Thyroid gland (tissue), 4 donors: ENCODE data around the gene APC2. TPM values are rescaled to one million over a fixed set of nuclear protein-coding genes. Genes with fewer than 3 reads are reported as not detected.

ENCODE experiments used
- DNase-seq, 2 donors: peaks; one replicate each; pipeline ENCODE4 v3.0.0-alpha.2; 2019
- H3K27ac ChIP-seq, 3 donors: fragments of 200-600 bp; sonication (generic); 1 replicate in 2 of 3; 2 replicates in 1 of 3; pipeline ENCODE4 v1.5.1; 2016 to 2019; ENCODE audit warnings: mild to moderate bottlenecking in 1 of 3, moderate library complexity in 1 of 3
- H3K27me3 ChIP-seq: fragments of 200-600 bp; sonication (generic); one replicate; pipeline ENCODE4 v1.5.1; 2019
- H3K36me3 ChIP-seq, 2 donors: fragments of 200-600 bp; sonication (generic); one replicate each; pipeline ENCODE4 v1.5.1; 2016 to 2019
- H3K4me1 ChIP-seq, 2 donors: fragments of 200-600 bp; sonication (generic); one replicate each; pipeline ENCODE4 v1.5.1; 2017 to 2019
- H3K4me3 ChIP-seq, 3 donors: fragments of 200-600 bp; sonication (generic); replicated peaks in 1 of 3; 1 replicate in 2 of 3; 2 replicates in 1 of 3; pipeline ENCODE4 v1.5.1; 2016; ENCODE audit warnings: mild to moderate bottlenecking in 1 of 3
- H3K9me3 ChIP-seq: fragments of 200-600 bp; sonication (generic); one replicate; pipeline ENCODE4 v1.5.1; 2017
- CTCF ChIP-seq, 6 experiments: fragments of 200-600 bp in 3 of 6; fragments of 450-650 bp in 3 of 6; sonication (generic) in 3 of 6; IDR thresholded peaks; one replicate each; pipeline ENCODE4 v1.5.1; 2016 to 2019; ENCODE audit warnings: antibody characterized with exemption in 6 of 6, mild to moderate bottlenecking in 2 of 6, inconsistent platforms in 1 of 6, moderate library complexity in 1 of 6
- POLR2A ChIP-seq, 2 donors: fragments of 450-650 bp; IDR thresholded peaks; one replicate each; pipeline ENCODE4 v1.6.1; 2017; ENCODE audit warnings: antibody characterized with exemption in 2 of 2, mild to moderate bottlenecking in 2 of 2, moderate library complexity in 1 of 2
- WGBS, 2 donors: methylation state at CpG; one replicate each; pipeline ENCODE4 v1.1.5; 2017; 5-methylcytosine and 5-hydroxymethylcytosine counted together
- intact Hi-C: fragments of 100-400 bp; cut with DNase I; formaldehyde crosslinking; loops from one replicate; pipeline ENCODE4 v1.15.1; 2023
- total RNA-seq, 4 donors: library from RNA; depleted of rRNA; stranded (reverse); fragments of >200 nt; gene quantifications; one replicate each; pipeline ENCODE4 v1.2.3, GENCODE V29; 2016

The APC2 gene
- total RNA-seq, 4 donors from 2014 or later: under 0.01 to 0.20 (median 0.08) TPM; not detected in 1

DNA sequence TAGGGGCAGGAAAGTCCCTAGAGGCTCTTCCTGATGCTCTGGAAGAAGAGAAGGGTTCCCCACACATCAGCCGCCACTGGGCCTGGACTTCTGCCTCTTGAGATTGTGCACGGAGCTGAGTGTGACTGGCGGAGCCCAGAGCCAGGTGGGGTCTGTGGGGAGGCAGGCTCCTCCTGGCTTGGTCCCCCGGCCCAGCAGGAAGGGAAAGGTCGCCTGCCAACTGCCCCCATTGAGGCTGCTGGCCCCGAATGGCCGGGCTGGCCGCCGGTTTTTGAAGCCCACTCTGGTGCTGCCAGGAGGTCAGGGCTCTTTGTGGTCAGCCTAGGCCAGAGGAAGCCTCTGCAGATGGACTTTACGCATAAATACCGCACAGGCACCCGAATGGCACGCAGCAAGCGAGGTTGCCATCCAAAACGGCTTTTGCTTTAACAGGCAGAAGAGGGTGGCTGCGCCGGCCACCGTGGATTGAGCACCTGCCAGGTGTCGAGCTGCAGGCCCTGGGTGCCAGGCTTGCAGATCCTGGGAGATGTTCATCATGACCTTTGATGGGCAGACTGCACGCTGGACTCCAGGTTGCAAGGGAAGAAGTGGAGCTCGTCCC, 37.5 kb upstream of the APC2 start:
- Histone ChIP-seq H3K27ac (no peak overlapping the region), H3K4me3 (no peak overlapping the region), H3K9me3 (no peaks in the 10 kb centered on the region), H3K4me1 (peaks cover 56 to 70% of the 10 kb centered on the region in 2 donors), H3K27me3 (no peaks in the 10 kb centered on the region), H3K36me3 (no peaks in the 10 kb centered on the region)
- intact Hi-C loops: no loop called here
- TF ChIP-seq POLR2A (IDR thresholded peaks at IDR 0.05): no peak
- TF ChIP-seq CTCF (IDR thresholded peaks at IDR 0.05): no peak
- DNase-seq: no peak
- 71 to 80% methylated on average over 14 of the region's 21 CpGs for WGBS, 2 donors

DNA sequence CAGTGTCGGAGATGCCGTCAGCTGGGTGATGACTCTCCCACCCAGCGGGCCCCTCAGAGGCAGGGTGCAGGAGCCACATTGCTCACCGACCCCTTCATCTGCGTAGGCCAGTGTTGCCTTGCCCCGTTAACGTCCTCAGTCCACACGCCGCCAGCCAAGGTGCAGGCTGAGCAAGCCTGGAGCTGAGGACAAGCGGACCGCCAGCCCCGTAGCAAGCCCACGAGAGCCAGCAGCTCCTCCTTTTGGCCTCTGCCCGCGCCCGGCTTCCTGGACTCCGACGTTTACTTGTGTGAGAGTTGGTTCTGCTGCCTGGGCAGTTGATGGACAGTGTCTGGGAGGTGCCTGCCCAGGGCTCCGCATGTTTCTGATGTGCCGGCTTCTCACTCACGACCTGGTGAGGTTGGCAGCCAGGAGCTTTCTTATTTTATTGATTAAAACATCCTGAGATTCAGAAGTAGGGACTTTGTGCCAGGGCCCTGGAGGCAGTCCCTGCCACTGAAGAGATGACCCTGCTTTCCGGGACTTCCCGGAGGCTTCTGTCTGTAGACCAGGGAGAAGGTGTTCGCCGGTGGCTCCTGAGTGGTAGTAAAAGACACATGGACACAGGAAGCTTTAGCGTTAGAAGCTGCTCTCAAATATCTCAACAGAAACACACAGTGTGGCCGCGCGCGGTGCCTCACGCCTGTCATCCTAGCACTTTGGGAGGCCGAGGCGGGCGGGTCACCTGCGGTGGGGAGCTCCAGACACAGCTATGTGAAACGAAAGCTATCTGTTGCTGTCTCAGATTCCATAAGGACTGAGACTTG, 36.7 kb upstream of the APC2 start:
- H3K4me1 ChIP-seq: peaks cover 57 to 73% of the 10 kb centered on the region in 2 donors
- TF ChIP-seq POLR2A (IDR thresholded peaks at IDR 0.05): no peak
- no peak for TF ChIP-seq CTCF (IDR thresholded peaks at IDR 0.05)
- H3K27ac ChIP-seq: no peak overlapping the region
- H3K27me3 ChIP-seq: no peaks in the 10 kb centered on the region
- WGBS, 2 donors: 87% methylated on average over 17 to 35 of the region's 36 CpGs
- intact Hi-C loops: no loop called here
- H3K9me3 ChIP-seq: no peaks in the 10 kb centered on the region
- peak in 1 of 2 donors; percentile 42 for DNase-seq
- no peaks in the 10 kb centered on the region for H3K36me3 ChIP-seq
- H3K4me3 ChIP-seq: no peak overlapping the region

DNA sequence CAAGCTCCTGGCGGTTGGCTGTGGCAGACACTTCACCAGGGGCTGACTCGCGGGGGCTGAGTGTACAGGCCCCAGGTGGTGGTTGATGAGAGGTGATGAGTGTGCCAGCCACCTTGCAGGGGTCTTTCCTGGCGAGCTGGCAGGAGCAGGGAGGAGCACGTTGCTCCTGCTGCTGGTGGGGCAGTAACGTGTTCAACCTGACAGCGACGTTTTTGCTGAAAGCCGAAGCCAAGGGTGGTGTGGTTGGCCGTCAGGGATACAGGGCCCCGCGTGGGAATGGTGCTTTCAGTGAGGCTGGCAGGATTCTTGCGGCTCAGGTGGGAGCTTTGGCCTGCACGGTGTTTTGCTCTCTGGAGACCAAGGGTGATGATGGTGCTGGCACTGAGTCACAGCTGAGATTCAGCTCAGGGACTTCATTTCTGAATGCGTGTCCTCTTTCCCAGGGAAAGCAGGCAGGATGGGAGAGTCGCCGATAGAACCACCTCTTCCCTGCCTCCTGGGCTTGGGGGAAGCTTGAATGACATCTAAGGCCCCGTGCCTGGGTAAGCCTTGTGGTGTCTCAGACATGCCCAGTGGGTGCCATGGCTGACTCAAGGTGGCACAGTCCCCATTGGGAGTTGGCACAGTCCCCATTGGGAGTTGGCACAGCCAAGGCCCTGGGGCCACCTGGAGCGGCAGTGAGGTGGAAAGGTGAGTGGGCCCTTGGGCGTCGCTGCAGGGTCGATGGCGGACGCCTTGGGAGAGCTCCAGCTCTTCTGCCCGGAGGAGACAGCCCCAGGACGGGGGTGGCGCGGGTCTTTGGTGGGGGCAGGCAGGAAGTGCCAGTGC, 33.7 kb upstream of the APC2 start:
- Histone ChIP-seq H3K36me3 (peaks cover 19 to 21% of the 10 kb centered on the region in 2 donors), H3K4me3 (peak overlapping the region in 1 of 3 donors; percentile 12), H3K27me3 (no peaks in the 10 kb centered on the region), H3K4me1 (peaks cover 33 to 49% of the 10 kb centered on the region in 2 donors), H3K27ac (peak overlapping the region; percentile 91 to 95 (median 93)), H3K9me3 (no peaks in the 10 kb centered on the region)
- peak; percentile 67 to 74 for DNase-seq
- intact Hi-C loops: no loop called here
- TF ChIP-seq CTCF (IDR thresholded peaks at IDR 0.05) (no peak), POLR2A (IDR thresholded peaks at IDR 0.05) (no peak)
- WGBS, 2 donors: 27 to 40% methylated on average over 21 to 26 of the region's 28 CpGs

- no peak for TF ChIP-seq CTCF (IDR thresholded peaks at IDR 0.05)
- TF ChIP-seq POLR2A (IDR thresholded peaks at IDR 0.05): no peak
- intact Hi-C loops: no loop called here
- peak overlapping the region in 1 of 3 donors; percentile 93 for H3K27ac ChIP-seq
- H3K27me3 ChIP-seq: no peaks in the 10 kb centered on the region
- H3K9me3 ChIP-seq: no peaks in the 10 kb centered on the region
- H3K4me3 ChIP-seq: no peak overlapping the region
- H3K4me1 ChIP-seq: peaks cover 27 to 40% of the 10 kb centered on the region in 2 donors
- no peak for DNase-seq
- 91% methylated on average over 21 of the region's 21 CpGs for WGBS, 2 donors
- H3K36me3 ChIP-seq: peaks cover 29 to 30% of the 10 kb centered on the region in 2 donors
Measured at GRCh38 chr19:1417145-1417544, 32.8 kb upstream of the APC2 start.
